HepG2 (cell line): Measurements from ENCODE around the gene POFUT2. TPM values are rescaled to one million over a fixed set of nuclear protein-coding genes. Genes with fewer than 3 reads are reported as not detected.

Experiments used
- ARID3A ChIP-seq: IDR thresholded peaks from 2 replicates; pipeline ENCODE4 v1.6.1; 2012; ENCODE audit warnings: low read depth, low read length, improper control_type of control experiment
- ATF5 ChIP-seq: sonication (generic); formaldehyde crosslinking; IDR thresholded peaks from 2 replicates; pipeline ENCODE4 v1.4.0; 2020; ENCODE audit warnings: mild to moderate bottlenecking, low read depth, missing genetic modification reagents
- FOSL2 ChIP-seq: sonication (generic); formaldehyde crosslinking; IDR thresholded peaks from 2 replicates; pipeline ENCODE4 v1.4.0; 2020; ENCODE audit warnings: missing genetic modification reagents
- GATAD2A ChIP-seq: IDR thresholded peaks from 2 replicates; pipeline ENCODE4 v1.6.1; 2016
- HNRNPUL1 ChIP-seq: fragments of 200-400 bp; formaldehyde crosslinking; IDR thresholded peaks from 2 replicates; pipeline ENCODE4 v1.6.1; 2017; ENCODE audit warnings: low read depth, mild to moderate bottlenecking, low read length, moderate library complexity
- HOMEZ ChIP-seq: IDR thresholded peaks from 2 replicates; pipeline ENCODE4 v1.6.1; 2016; ENCODE audit warnings: low read depth
- KLF15 ChIP-seq: sonication (generic); formaldehyde crosslinking; IDR thresholded peaks from 2 replicates; pipeline ENCODE4 v1.8.1; 2023; ENCODE audit warnings: borderline replicate concordance, mild to moderate bottlenecking, inconsistent platforms, missing genetic modification reagents, mixed read lengths
- MLXIP ChIP-seq: sonication (generic); formaldehyde crosslinking; IDR thresholded peaks from 2 replicates; pipeline ENCODE4 v1.9.0; 2021; ENCODE audit warnings: missing genetic modification reagents, borderline replicate concordance
- SAFB2 ChIP-seq: sonication (generic); formaldehyde crosslinking; IDR thresholded peaks from 2 replicates; pipeline ENCODE4 v1.5.1; 2020; ENCODE audit warnings: missing genetic modification reagents, low read depth, mild to moderate bottlenecking, borderline replicate concordance
- ZBTB37 ChIP-seq: sonication (generic); formaldehyde crosslinking; IDR thresholded peaks from 2 replicates; pipeline ENCODE4 v1.4.0; 2020; ENCODE audit warnings: mild to moderate bottlenecking, missing genetic modification reagents
- ZGPAT ChIP-seq: IDR thresholded peaks from 2 replicates; pipeline ENCODE4 v1.6.1; 2016; ENCODE audit warnings: mild to moderate bottlenecking
- ZNF281 ChIP-seq: sonication (generic); formaldehyde crosslinking; IDR thresholded peaks from 2 replicates; pipeline ENCODE4 v1.4.0; 2020; ENCODE audit warnings: missing genetic modification reagents, borderline replicate concordance
- ZNF296 ChIP-seq: sonication (generic); formaldehyde crosslinking; conservative IDR thresholded peaks from 2 replicates; pipeline ENCODE4 v1.5.0; 2020; ENCODE audit warnings: mild to moderate bottlenecking, missing genetic modification reagents
- ZNF678 ChIP-seq: sonication (generic); formaldehyde crosslinking; IDR thresholded peaks from 2 replicates; pipeline ENCODE4 v1.4.0; 2020; ENCODE audit warnings: mild to moderate bottlenecking, missing genetic modification reagents
- polyA plus RNA-seq, 8 experiments: library from polyadenylated mRNA; depleted of rRNA in 3 of 8; stranded (reverse) in 7 of 8; unstranded in 1 of 8; fragments of >200 nt; fragmentation: Illumina TruSeq in 4 of 8; extraction: Trizol in 4 of 8; gene quantifications; 2 replicates each; pipeline versions ENCODE4 v1.2.1 to v1.2.3, GENCODE V29; 2011 to 2016; ENCODE audit warnings: low read depth in 4 of 8, missing spikeins in 1 of 8, mixed read lengths in 1 of 8; ENCODE audit not compliant: insufficient read depth in 1 of 8
- total RNA-seq, 5 experiments: library from RNA; depleted of rRNA; stranded (reverse); fragments of >200 nt; fragmentation: Illumina TruSeq; extraction: Trizol; gene quantifications; 2 replicates each; pipeline ENCODE4 v1.2.3, GENCODE V29; 2016; ENCODE audit warnings: low read depth in 1 of 5

POFUT2 gene
- total and polyA plus RNA-seq, 2 of the 13 experiments (the other 11 are each of a cell fraction or from before 2014, with no cell fraction given), result 22.8 to 24.0 TPM

- TF ChIP-seq ZNF281 (no peak), ZGPAT (CRISPR knock-in tag) (no peak), ZBTB37 (CRISPR knock-in tag) (no peak), ATF5 (CRISPR knock-in tag) (no peak), HOMEZ (no peak), MLXIP (no peak), KLF15 (CRISPR knock-in tag) (no peak), SAFB2 (CRISPR knock-in tag) (no peak), ZNF678 (CRISPR knock-in tag) (no peak), ARID3A (no peak), ZNF296 (CRISPR knock-in tag) (no peak), FOSL2 (CRISPR knock-in tag) (no peak; the same call in 1 of the 2 replicates), HNRNPUL1 (no peak), GATAD2A (CRISPR knock-in tag) (no peak; the same call in 1 of the 2 replicates)
Measured at GRCh38 chr21:45309069-45309986, 21.6 kb upstream of the POFUT2 start (continued).
